ENCODE measurements around the gene CRYL1. TPM values are rescaled to one million over a fixed set of nuclear protein-coding genes. Genes with fewer than 3 reads are reported as not detected.

Gene CRYL1
- total and polyA plus RNA-seq, 9 of the 15 experiments (the other 6 are each of a cell fraction or from before 2014, with no cell fraction given) = 1.0 to 6.9 (median 2.4) TPM

GRCh38 chr13:20446405-20446804 is 79.3 kb downstream of the CRYL1 start:
- ChIA-PET POLR2A (interaction anchor here (0.6 to 1.2 kb wide), 2 partner anchors 9 to 29 kb away, joined by 3 to 4 read pairs; no protein-coding TSS in a partner anchor), CTCF (ENCODE audit: low intra/inter-chr PET ratio) (no interaction called here)
- Histone ChIP-seq H3K9me1 (ENCODE audit: control insufficient read depth, insufficient read depth, low read length) (no peaks in the 10 kb centered on the region), H3K27me3 (ENCODE audit: control insufficient read depth in 2 of 2, insufficient read depth in 2 of 2, low read length in 2 of 2) (no peaks in the 10 kb centered on the region), H4K20me1 (replicated peaks; ENCODE audit: control insufficient read depth, insufficient read depth, low read length) (no peaks in the 10 kb centered on the region), H3K27ac (ENCODE audit: extremely low read depth, low read depth, low read length) (no peak overlapping the region), H3K36me3 (ENCODE audit: control insufficient read depth, insufficient read depth, low read length) (no peaks in the 10 kb centered on the region), H3K9ac (ENCODE audit: insufficient read depth in 1 of 2, low read depth in 2 of 2, low read length in 2 of 2) (no peak overlapping the region), H3K79me2 (ENCODE audit: control insufficient read depth, insufficient read depth, low read length) (no peaks in the 10 kb centered on the region), H3K4me3 (no peak overlapping the region), H3K4me2 (ENCODE audit: insufficient read depth, low read length) (no peak overlapping the region), H2AFZ (ENCODE audit: low read depth, low read length) (no peak overlapping the region), H3K4me1 (replicated peaks in 1 of 2; ENCODE audit: control insufficient read depth in 2 of 2, insufficient read depth in 2 of 2, low read length in 2 of 2) (no peaks in the 10 kb centered on the region), H3K9me3 (replicated peaks; ENCODE audit: control insufficient read depth, insufficient read depth, low read depth, low read length) (no peaks in the 10 kb centered on the region)
- intact Hi-C loops (cut with micrococcal nuclease) (no loop called here), in situ Hi-C loops (cut with MboI) (no loop called here)
- DNase-seq (ENCODE audit: extremely low read depth in 1 of 4, low spot score in 3 of 4) = no peak
- ATAC-seq = no peak
- 0% methylated on average over 1 of the region's 1 CpG for WGBS (ENCODE audit: insufficient coverage, low coverage, missing lambda C conversion rate)
- FAIRE-seq = no peak
- no TSS peak for BruUV-seq (replicated peaks)
- TF ChIP-seq EP300 (IDR thresholded peaks at IDR 0.05; ENCODE audit: low read length) (no peak), HDAC3 (IDR thresholded peaks at IDR 0.05; ENCODE audit: borderline replicate concordance, partially characterized antibody) (no peak), RBM15 (IDR thresholded peaks at IDR 0.05; ENCODE audit: insufficient read depth, low read length) (no peak), RBFOX2 (IDR thresholded peaks at IDR 0.05; ENCODE audit: low read depth, low read length) (no peak), SNRNP70 (optimal IDR thresholded peaks at IDR 0.05; ENCODE audit: low read depth, low read length) (no peak), BCLAF1 (IDR thresholded peaks at IDR 0.05; ENCODE audit: borderline replicate concordance in 1 of 2, control insufficient read depth in 1 of 2, low read depth in 2 of 2, low read length in 1 of 2) (no peak)

Data from K562 (cell line).